C4-2B (cell line): ENCODE measurements around the gene AK8.

Experiments
- ZFX ChIP-seq: fragments of 450-650 bp; IDR thresholded peaks from 2 replicates; pipeline ENCODE4 v1.6.1; 2017
- TF ChIP-seq, protein P1 (sequence below): fragments of 450-650 bp; conservative IDR thresholded peaks from 2 replicates; pipeline ENCODE4 v1.5.1; 2017; ENCODE audit warnings: mild to moderate bottlenecking

DNA sequence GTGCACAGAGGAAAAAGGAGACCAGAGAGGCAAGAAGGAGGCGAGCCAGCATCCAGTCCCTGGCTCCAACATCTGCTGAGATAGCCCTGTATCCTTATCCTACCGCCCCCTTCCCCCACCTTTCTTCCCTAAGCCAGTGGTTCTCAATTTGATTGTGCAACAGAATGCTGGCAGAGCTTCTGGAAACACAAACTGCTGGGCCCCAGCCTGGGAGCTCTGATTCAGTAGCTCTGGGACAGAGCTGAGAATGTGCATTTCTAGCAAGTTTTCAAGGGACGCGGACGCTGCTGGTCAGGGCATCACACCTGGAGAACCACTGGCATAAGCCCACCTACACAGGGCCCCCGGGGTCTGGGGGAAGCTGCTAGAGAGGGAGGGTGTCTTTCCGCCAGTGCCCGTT is 21.1 kb downstream of the AK8 start:
- TF ChIP-seq, protein P1, sequence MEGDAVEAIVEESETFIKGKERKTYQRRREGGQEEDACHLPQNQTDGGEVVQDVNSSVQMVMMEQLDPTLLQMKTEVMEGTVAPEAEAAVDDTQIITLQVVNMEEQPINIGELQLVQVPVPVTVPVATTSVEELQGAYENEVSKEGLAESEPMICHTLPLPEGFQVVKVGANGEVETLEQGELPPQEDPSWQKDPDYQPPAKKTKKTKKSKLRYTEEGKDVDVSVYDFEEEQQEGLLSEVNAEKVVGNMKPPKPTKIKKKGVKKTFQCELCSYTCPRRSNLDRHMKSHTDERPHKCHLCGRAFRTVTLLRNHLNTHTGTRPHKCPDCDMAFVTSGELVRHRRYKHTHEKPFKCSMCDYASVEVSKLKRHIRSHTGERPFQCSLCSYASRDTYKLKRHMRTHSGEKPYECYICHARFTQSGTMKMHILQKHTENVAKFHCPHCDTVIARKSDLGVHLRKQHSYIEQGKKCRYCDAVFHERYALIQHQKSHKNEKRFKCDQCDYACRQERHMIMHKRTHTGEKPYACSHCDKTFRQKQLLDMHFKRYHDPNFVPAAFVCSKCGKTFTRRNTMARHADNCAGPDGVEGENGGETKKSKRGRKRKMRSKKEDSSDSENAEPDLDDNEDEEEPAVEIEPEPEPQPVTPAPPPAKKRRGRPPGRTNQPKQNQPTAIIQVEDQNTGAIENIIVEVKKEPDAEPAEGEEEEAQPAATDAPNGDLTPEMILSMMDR: no peak
- TF ChIP-seq ZFX: no peak
